Karpas-422 (cell line): ENCODE data around the gene STK11IP. TPM values are rescaled to one million over a fixed set of nuclear protein-coding genes. Genes with fewer than 3 reads are reported as not detected.

Experiments used
- DNase-seq: peaks from one replicate; pipeline ENCODE4 v3.0.0-alpha.2; 2015
- H2AFZ ChIP-seq: fragments of 200-600 bp; sonication (generic); 2 replicates; pipeline ENCODE4 v1.6.1; 2014; ENCODE audit warnings: antibody characterized with exemption, low read length, mixed read lengths
- H3K27ac ChIP-seq: fragments of 200-600 bp; sonication (generic); 2 replicates; pipeline ENCODE4 v1.5.1; 2014; ENCODE audit warnings: mild to moderate bottlenecking, low read length, moderate library complexity
- H3K27me3 ChIP-seq: fragments of 200-600 bp; sonication (generic); 2 replicates; pipeline ENCODE4 v1.6.1; 2014; ENCODE audit warnings: low read length, mixed read lengths
- H3K36me3 ChIP-seq: fragments of 200-600 bp; sonication (generic); 2 replicates; pipeline ENCODE4 v1.6.1; 2014; ENCODE audit warnings: low read length, mixed read lengths; ENCODE audit not compliant: insufficient read depth
- H3K4me1 ChIP-seq: fragments of 200-600 bp; sonication (generic); 2 replicates; pipeline ENCODE4 v1.6.1; 2014; ENCODE audit warnings: mild to moderate bottlenecking, low read length, mixed read lengths
- H3K4me2 ChIP-seq: fragments of 200-600 bp; sonication (generic); 2 replicates; pipeline ENCODE4 v1.6.1; 2014; ENCODE audit warnings: low read length, low read depth, mild to moderate bottlenecking; ENCODE audit not compliant: poor library complexity, severe bottlenecking
- H3K4me3 ChIP-seq: fragments of 200-600 bp; sonication (generic); 2 replicates; pipeline ENCODE4 v1.5.1; 2014; ENCODE audit warnings: mild to moderate bottlenecking, antibody characterized with exemption, low read length, mixed read lengths
- H3K79me2 ChIP-seq: fragments of 200-600 bp; sonication (generic); 2 replicates; pipeline ENCODE4 v1.6.1; 2014; ENCODE audit warnings: mild to moderate bottlenecking, low read length, mixed read lengths
- H3K9ac ChIP-seq: fragments of 200-600 bp; sonication (generic); 2 replicates; pipeline ENCODE4 v1.6.0; 2014; ENCODE audit warnings: low read length
- H3K9me2 ChIP-seq: fragments of 200-600 bp; sonication (generic), shearing (Covaris generic); replicated peaks from 2 replicates; pipeline ENCODE4 v1.6.0; 2014; ENCODE audit warnings: mild to moderate bottlenecking, low read length, moderate library complexity; ENCODE audit not compliant: insufficient read depth
- H3K9me3 ChIP-seq: fragments of 300-700, 200-600 bp; sonication (generic); 2 replicates; pipeline ENCODE4 v1.6.1; 2014; ENCODE audit warnings: low read length, mixed read lengths
- H4K20me1 ChIP-seq: fragments of 200-600 bp; sonication (generic); 2 replicates; pipeline ENCODE4 v1.6.1; 2014; ENCODE audit warnings: mild to moderate bottlenecking, antibody characterized with exemption, low read length, low read depth; ENCODE audit not compliant: insufficient read depth
- total RNA-seq: library from RNA; depleted of rRNA; stranded (reverse); fragments of >200 nt; shearing (Covaris generic); gene quantifications from 2 replicates; pipeline ENCODE4 v1.2.3, GENCODE V29; 2014; ENCODE audit warnings: low replicate concordance

The STK11IP gene
- total RNA-seq, 1 experiment from 2014 or later = 24.0 TPM

- Histone ChIP-seq H4K20me1 (no peaks in the 10 kb centered on the region), H3K36me3 (0 out of 2 replicates have a peak, but pooled peaks cover 2% of the 10 kb centered on the region), H3K4me3 (no peak overlapping the region), H3K27ac (no peak overlapping the region), H3K9ac (no peak overlapping the region), H2AFZ (no peak overlapping the region), H3K4me2 (no peak overlapping the region), H3K79me2 (no peaks in the 10 kb centered on the region), H3K9me2 (no peaks in the 10 kb centered on the region), H3K27me3 (no peaks in the 10 kb centered on the region), H3K4me1 (peaks cover 11% of the 10 kb centered on the region), H3K9me3 (no peaks in the 10 kb centered on the region)
- no peak for DNase-seq
These were observed 11.6 kb downstream of the STK11IP start for GRCh38 chr2:219609149-219609750.

GRCh38 chr2:219611306-219611705, 13.6 kb downstream of the STK11IP start:
- Histone ChIP-seq H3K4me1 (peaks cover 11% of the 10 kb centered on the region), H3K27ac (no peak overlapping the region), H2AFZ (no peak overlapping the region), H3K4me2 (no peak overlapping the region), H3K9me3 (no peaks in the 10 kb centered on the region), H3K9ac (no peak overlapping the region), H3K79me2 (no peaks in the 10 kb centered on the region), H4K20me1 (no peaks in the 10 kb centered on the region), H3K36me3 (no peaks in the 10 kb centered on the region), H3K9me2 (no peaks in the 10 kb centered on the region), H3K4me3 (no peak overlapping the region), H3K27me3 (no peaks in the 10 kb centered on the region)
- DNase-seq = no peak

GRCh38 chr2:219611866-219612576, 14.4 kb downstream of the STK11IP start:
- Histone ChIP-seq H3K36me3 (no peaks in the 10 kb centered on the region), H3K9ac (no peak overlapping the region), H2AFZ (no peak overlapping the region), H3K4me2 (no peak overlapping the region), H3K4me1 (peaks cover 11% of the 10 kb centered on the region), H3K27ac (no peak overlapping the region), H3K79me2 (no peaks in the 10 kb centered on the region), H3K9me3 (no peaks in the 10 kb centered on the region), H3K27me3 (no peaks in the 10 kb centered on the region), H3K4me3 (no peak overlapping the region), H3K9me2 (no peaks in the 10 kb centered on the region), H4K20me1 (no peaks in the 10 kb centered on the region)
- no peak for DNase-seq

GRCh38 chr2:219612577-219613286, 15.1 kb downstream of the STK11IP start:
- no peak overlapping the region for H3K4me2 ChIP-seq
- no peaks in the 10 kb centered on the region for H3K79me2 ChIP-seq
- no peaks in the 10 kb centered on the region for H3K27me3 ChIP-seq
- peak; percentile 59 for DNase-seq
- no peak overlapping the region for H3K9ac ChIP-seq
- H3K27ac ChIP-seq = no peak overlapping the region
- no peaks in the 10 kb centered on the region for H3K36me3 ChIP-seq
- no peaks in the 10 kb centered on the region for H3K9me3 ChIP-seq
- no peaks in the 10 kb centered on the region for H4K20me1 ChIP-seq
- H2AFZ ChIP-seq = no peak overlapping the region
- H3K9me2 ChIP-seq = no peaks in the 10 kb centered on the region
- peaks cover 11% of the 10 kb centered on the region for H3K4me1 ChIP-seq
- no peak overlapping the region for H3K4me3 ChIP-seq

- H2AFZ ChIP-seq = no peak overlapping the region
- no peaks in the 10 kb centered on the region for H3K27me3 ChIP-seq
- H3K9me3 ChIP-seq = no peaks in the 10 kb centered on the region
- H3K4me3 ChIP-seq = no peak overlapping the region
- no peak overlapping the region for H3K27ac ChIP-seq
- H3K79me2 ChIP-seq = no peaks in the 10 kb centered on the region
- H3K4me2 ChIP-seq = no peak overlapping the region
- no peaks in the 10 kb centered on the region for H3K36me3 ChIP-seq
- no peaks in the 10 kb centered on the region for H4K20me1 ChIP-seq
- H3K4me1 ChIP-seq = peaks cover 11% of the 10 kb centered on the region
- no peak overlapping the region for H3K9ac ChIP-seq
- no peaks in the 10 kb centered on the region for H3K9me2 ChIP-seq
- no peak for DNase-seq
These were observed 15.9 kb downstream of the STK11IP start for GRCh38 chr2:219613461-219614070.

GRCh38 chr2:219614076-219614860, 16.6 kb downstream of the STK11IP start:
- H4K20me1 ChIP-seq = no peaks in the 10 kb centered on the region
- no peaks in the 10 kb centered on the region for H3K9me3 ChIP-seq
- H2AFZ ChIP-seq = no peak overlapping the region
- H3K27me3 ChIP-seq = no peaks in the 10 kb centered on the region
- no peak overlapping the region for H3K27ac ChIP-seq
- no peaks in the 10 kb centered on the region for H3K79me2 ChIP-seq
- H3K4me2 ChIP-seq = no peak overlapping the region
- no peaks in the 10 kb centered on the region for H3K9me2 ChIP-seq
- no peak overlapping the region for H3K4me3 ChIP-seq
- DNase-seq = no peak
- H3K36me3 ChIP-seq = no peaks in the 10 kb centered on the region
- H3K9ac ChIP-seq = no peak overlapping the region
- peaks cover 11% of the 10 kb centered on the region for H3K4me1 ChIP-seq

- Histone ChIP-seq H3K9me3 (no peaks in the 10 kb centered on the region), H2AFZ (no peak overlapping the region), H3K79me2 (no peaks in the 10 kb centered on the region), H3K9me2 (no peaks in the 10 kb centered on the region), H3K4me1 (peaks cover 11% of the 10 kb centered on the region), H3K4me3 (no peak overlapping the region), H3K36me3 (no peaks in the 10 kb centered on the region), H3K27ac (no peak overlapping the region), H3K9ac (no peak overlapping the region), H3K27me3 (no peaks in the 10 kb centered on the region), H3K4me2 (no peak overlapping the region), H4K20me1 (no peaks in the 10 kb centered on the region)
- no peak for DNase-seq
These were observed 17.4 kb downstream of the STK11IP start for GRCh38 chr2:219615036-219615435.
